PC-9 (cell line): ENCODE measurements around the gene BEST2. TPM values are rescaled to one million over a fixed set of nuclear protein-coding genes. Genes with fewer than 3 reads are reported as not detected.
A peak's percentile ranks its signal among the peaks of the same experiment; 100 is the strongest.

Source experiments
- BruUV-seq: library from RNA; stranded (reverse); fragments of 400-500 nt; replicated peaks from 2 replicates; lab custom pipeline; 2021; lab: Mats Ljungman, UMichigan
- CTCF ChIA-PET: fragments of 300-600 bp; sonication (Branson Sonifier 250); formaldehyde crosslinking; loops from one replicate; lab custom pipeline; 2022; ENCODE audit warnings: antibody characterized with exemption; lab: Charles Lee
- POLR2A ChIA-PET: fragments of 300-600 bp; sonication (Branson Sonifier 250); formaldehyde crosslinking; loops from one replicate; lab custom pipeline; 2022; ENCODE audit warnings: antibody characterized with exemption; ENCODE audit not compliant: unreplicated experiment; lab: Charles Lee
- DNase-seq, 2 experiments: peaks; one replicate each; pipeline versions ENCODE4 v3.0.0 to v3.0.0-alpha.2; 2015 to 2022; ENCODE audit warnings: mixed read lengths in 1 of 2
- H2AFZ ChIP-seq: fragments of 200-600 bp; sonication (generic); 2 replicates; pipeline ENCODE4 v1.8.1; 2017; ENCODE audit warnings: antibody characterized with exemption
- H3F3A ChIP-seq: fragments of 200-600 bp; sonication (generic); 2 replicates; pipeline ENCODE4 v1.8.1; 2017; ENCODE audit warnings: antibody characterized with exemption, mild to moderate bottlenecking, low read depth; ENCODE audit not compliant: insufficient read depth
- H3K27ac ChIP-seq: fragments of 200-600 bp; sonication (generic); 2 replicates; pipeline ENCODE4 v1.6.1; 2016; ENCODE audit warnings: mixed run types
- H3K27me3 ChIP-seq: fragments of 200-600 bp; sonication (generic); 2 replicates; pipeline ENCODE4 v1.6.1; 2016; ENCODE audit warnings: low read depth, mixed run types; ENCODE audit not compliant: insufficient read depth
- H3K36me3 ChIP-seq: fragments of 200-600 bp; sonication (generic); 2 replicates; pipeline ENCODE4 v1.6.1; 2016; ENCODE audit warnings: low read depth, mixed run types
- H3K4me1 ChIP-seq: fragments of 200-600 bp; sonication (generic); replicated peaks from 2 replicates; pipeline ENCODE4 v1.6.1; 2016; ENCODE audit warnings: mixed run types; ENCODE audit not compliant: insufficient read depth
- H3K4me2 ChIP-seq: fragments of 200-600 bp; sonication (generic); 2 replicates; pipeline ENCODE4 v1.6.1; 2017; ENCODE audit warnings: mixed run types
- H3K4me3 ChIP-seq: fragments of 200-600 bp; sonication (generic); 2 replicates; pipeline ENCODE4 v1.6.1; 2016; ENCODE audit warnings: mixed run types
- H3K79me2 ChIP-seq: fragments of 200-600 bp; sonication (generic); 2 replicates; pipeline ENCODE4 v1.6.1; 2017; ENCODE audit warnings: low read depth, mixed run types
- H3K9me2 ChIP-seq: fragments of 200-600 bp; sonication (generic); 2 replicates; pipeline ENCODE4 v1.8.1; 2017; ENCODE audit warnings: mild to moderate bottlenecking; ENCODE audit not compliant: insufficient read depth
- H3K9me3 ChIP-seq: fragments of 200-600 bp; sonication (generic); 2 replicates; pipeline ENCODE4 v1.8.1; 2016; ENCODE audit warnings: low read depth; ENCODE audit not compliant: insufficient read depth
- H4K20me1 ChIP-seq: fragments of 200-600 bp; sonication (generic); 2 replicates; pipeline ENCODE4 v1.8.1; 2017; ENCODE audit not compliant: insufficient read depth
- CTCF ChIP-seq: fragments of 200-600 bp; sonication (generic); conservative IDR thresholded peaks from 2 replicates; pipeline ENCODE4 v1.6.1; 2017; ENCODE audit warnings: mixed run types, antibody characterized with exemption, mild to moderate bottlenecking, moderate library complexity
- EZH2 ChIP-seq: fragments of 200-600 bp; sonication (generic); IDR thresholded peaks from 2 replicates; pipeline ENCODE4 v1.8.0; 2017; ENCODE audit warnings: antibody characterized with exemption, low read depth
- intact Hi-C: fragments of 100-400 bp; cut with micrococcal nuclease; formaldehyde crosslinking; loops from one replicate; pipeline ENCODE4 v1.10.0; 2022; ENCODE audit not compliant: unreplicated experiment
- total RNA-seq: library from RNA; stranded (reverse); gene quantifications from 2 replicates; pipeline ENCODE4 v1.2.3, GENCODE V29; 2021

BEST2 gene
- total RNA-seq, 1 experiment from 2014 or later = not detected

- no TSS peak for BruUV-seq
- ChIA-PET CTCF (interaction anchor here (1.3 kb wide), 1 partner anchor 23 kb away, joined by 3 read pairs; no protein-coding TSS in a partner anchor), POLR2A (interaction anchor here (0.7 kb wide), 1 partner anchor 33 kb away, joined by 3 read pairs; no protein-coding TSS in a partner anchor)
- 0 out of 2 replicates have a peak, but pooled peaks cover 7% of the 10 kb centered on the region for H3K36me3 ChIP-seq
- intact Hi-C loops = no loop called here
- no peaks in the 10 kb centered on the region for H3K9me3 ChIP-seq
- TF ChIP-seq EZH2 = no peak
- no peak; the same call in 1 of the 2 replicates for TF ChIP-seq CTCF
- no peaks in the 10 kb centered on the region for H3K27me3 ChIP-seq
- 0 out of 2 replicates have a peak, but pooled peaks cover 5% of the 10 kb centered on the region for H4K20me1 ChIP-seq
- peaks cover 22% of the 10 kb centered on the region for H3K4me1 ChIP-seq
- peak in 1 of 2 experiments; percentile 81 for DNase-seq
- H3F3A ChIP-seq = peaks cover 54% of the 10 kb centered on the region
- H3K27ac ChIP-seq = no peak within 1 kb of the TSS
- peak within 1 kb of the TSS; percentile 95 for H3K4me2 ChIP-seq
- H3K9me2 ChIP-seq = no peaks in the 10 kb centered on the region
- H3K4me3 ChIP-seq = peak within 1 kb of the TSS; percentile 89
- peak within 1 kb of the TSS; percentile 92 for H2AFZ ChIP-seq
- peaks cover 23% of the 10 kb centered on the region for H3K79me2 ChIP-seq
These were observed 50.1 kb downstream of the BEST2 start, which contains the start of the genes PRDX2 and THSD8 for GRCh38 chr19:12801466-12802266. TSS of gene PRDX2 (minus strand) at chr19:12801800. CDS start at chr19:12801261, 539 bp downstream. TSS of gene THSD8 (plus strand) at chr19:12802069. CDS start at chr19:12802072, 3 bp downstream.

GRCh38 chr19:12802267-12803106, 50.9 kb downstream of the BEST2 start:
- intact Hi-C loops = no loop called here
- peak overlapping the region; percentile 92 for H2AFZ ChIP-seq
- POLR2A ChIA-PET = no interaction called here
- H4K20me1 ChIP-seq = 0 out of 2 replicates have a peak, but pooled peaks cover 5% of the 10 kb centered on the region
- no TSS peak for BruUV-seq
- H3K27ac ChIP-seq = no peak overlapping the region
- H3K36me3 ChIP-seq = 0 out of 2 replicates have a peak, but pooled peaks cover 7% of the 10 kb centered on the region
- no peak for DNase-seq
- no peaks in the 10 kb centered on the region for H3K9me3 ChIP-seq
- peak overlapping the region; percentile 95 for H3K4me2 ChIP-seq
- no peak for TF ChIP-seq CTCF
- TF ChIP-seq EZH2 = no peak
- H3K4me1 ChIP-seq = peaks cover 28% of the 10 kb centered on the region
- H3K79me2 ChIP-seq = peaks cover 30% of the 10 kb centered on the region
- peak overlapping the region; percentile 89 for H3K4me3 ChIP-seq
- H3K27me3 ChIP-seq = no peaks in the 10 kb centered on the region
- peaks cover 46% of the 10 kb centered on the region for H3F3A ChIP-seq
- CTCF ChIA-PET = no interaction called here
- H3K9me2 ChIP-seq = no peaks in the 10 kb centered on the region

- Histone ChIP-seq H4K20me1 (0 out of 2 replicates have a peak, but pooled peaks cover 5% of the 10 kb centered on the region), H3K9me2 (no peaks in the 10 kb centered on the region), H3K4me2 (no peak overlapping the region), H3K36me3 (0 out of 2 replicates have a peak, but pooled peaks cover 7% of the 10 kb centered on the region), H3F3A (peaks cover 34% of the 10 kb centered on the region), H3K4me1 (peaks cover 29% of the 10 kb centered on the region), H3K27ac (no peak overlapping the region), H3K27me3 (no peaks in the 10 kb centered on the region), H3K4me3 (no peak overlapping the region), H2AFZ (no peak overlapping the region), H3K79me2 (peaks cover 30% of the 10 kb centered on the region), H3K9me3 (no peaks in the 10 kb centered on the region)
- TF ChIP-seq CTCF (no peak), EZH2 (no peak)
- ChIA-PET POLR2A (no interaction called here), CTCF (no interaction called here)
- BruUV-seq = no TSS peak
- intact Hi-C loops = no loop called here
- no peak for DNase-seq
These were observed 52.5 kb downstream of the BEST2 start for GRCh38 chr19:12804051-12804450.
